Neural progenitor cell (in vitro differentiated cells): ENCODE data around the gene LCE2D. TPM values are rescaled to one million over a fixed set of nuclear protein-coding genes. Genes with fewer than 3 reads are reported as not detected.
"Not testable (repeated sequence)": the region's sequence is repeated elsewhere in the genome, so short reads cannot be mapped to it uniquely, and the experiment has no call there.

Experiments used
- DNase-seq: peaks from one replicate; pipeline ENCODE4 v3.0.0-alpha.2; 2016; ENCODE audit warnings: low spot score
- H2AFZ ChIP-seq: fragments of 200-600 bp; sonication (generic); replicated peaks from 2 replicates; pipeline ENCODE4 v1.6.1; 2016; ENCODE audit warnings: antibody characterized with exemption
- H3F3A ChIP-seq: fragments of 200-600 bp; sonication (generic); 2 replicates; pipeline ENCODE4 v1.6.1; 2016; ENCODE audit warnings: antibody characterized with exemption, low read depth
- H3K27ac ChIP-seq: fragments of 200-600 bp; sonication (generic); 2 replicates; pipeline ENCODE4 v1.5.1; 2016; ENCODE audit warnings: mild to moderate bottlenecking
- H3K27me3 ChIP-seq: fragments of 200-600 bp; sonication (generic); 2 replicates; pipeline ENCODE4 v1.6.1; 2016; ENCODE audit warnings: mild to moderate bottlenecking, moderate library complexity
- H3K36me3 ChIP-seq: fragments of 200-600 bp; sonication (generic); 2 replicates; pipeline ENCODE4 v1.5.1; 2016
- H3K4me1 ChIP-seq: fragments of 200-600 bp; sonication (generic); 2 replicates; pipeline ENCODE4 v1.6.1; 2016; ENCODE audit warnings: mixed run types
- H3K4me2 ChIP-seq: fragments of 200-600 bp; sonication (generic); 2 replicates; pipeline ENCODE4 v1.6.1; 2016
- H3K4me3 ChIP-seq: fragments of 200-600 bp; sonication (generic); 2 replicates; pipeline ENCODE4 v1.5.1; 2016
- H3K79me2 ChIP-seq: fragments of 200-600 bp; sonication (generic); 2 replicates; pipeline ENCODE4 v1.6.1; 2016; ENCODE audit warnings: low read depth
- H3K9ac ChIP-seq: fragments of 200-600 bp; sonication (generic); 2 replicates; pipeline ENCODE4 v1.6.1; 2016
- H3K9me3 ChIP-seq: fragments of 200-600 bp; sonication (generic); 2 replicates; pipeline ENCODE4 v1.5.1; 2016; ENCODE audit warnings: low read depth
- H4K20me1 ChIP-seq: fragments of 200-600 bp; sonication (generic); 2 replicates; pipeline ENCODE4 v1.6.1; 2016; ENCODE audit warnings: low read depth
- H3K27ac Mint-ChIP-seq: 3 replicates; pipeline ENCODE4 v1.8.0; 2021; ENCODE audit warnings: mixed read lengths
- H3K27me3 Mint-ChIP-seq: 2 replicates; pipeline ENCODE4 v1.8.0; 2022; ENCODE audit warnings: low read depth, mild to moderate bottlenecking, inconsistent platforms, moderate library complexity, mixed read lengths; ENCODE audit not compliant: insufficient read depth
- H3K36me3 Mint-ChIP-seq: 3 replicates; pipeline ENCODE4 v1.8.0; 2021; ENCODE audit warnings: mixed read lengths
- H3K4me1 Mint-ChIP-seq: 3 replicates; pipeline ENCODE4 v1.8.0; 2021; ENCODE audit warnings: mixed read lengths
- H3K4me3 Mint-ChIP-seq: 3 replicates; pipeline ENCODE4 v1.8.0; 2021; ENCODE audit warnings: mild to moderate bottlenecking, moderate library complexity, mixed read lengths
- H3K9me3 Mint-ChIP-seq: 3 replicates; pipeline ENCODE4 v1.8.0; 2020; ENCODE audit warnings: mixed read lengths
- EZH2 ChIP-seq: fragments of 200-600 bp; sonication (generic); IDR thresholded peaks from 2 replicates; pipeline ENCODE4 v1.6.1; 2017; ENCODE audit warnings: antibody characterized with exemption, mild to moderate bottlenecking, moderate library complexity
- EZH2phosphoT487 ChIP-seq: fragments of 200-600 bp; sonication (generic); IDR thresholded peaks from 2 replicates; pipeline ENCODE4 v1.6.1; 2017; ENCODE audit warnings: antibody characterized with exemption
- total RNA-seq: library from RNA; depleted of rRNA; stranded (reverse); fragments of >200 nt; gene quantifications from 2 replicates; pipeline ENCODE4 v1.2.3, GENCODE V29; 2015; ENCODE audit warnings: low replicate concordance
- TF ChIP-seq, protein P1 (sequence below): fragments of 200-600 bp; sonication (generic); IDR thresholded peaks from 2 replicates; pipeline ENCODE4 v1.5.1; 2017; ENCODE audit warnings: antibody characterized with exemption, mild to moderate bottlenecking

Gene LCE2D
- total RNA-seq, 1 donor from 2014 or later, result not detected

DNA sequence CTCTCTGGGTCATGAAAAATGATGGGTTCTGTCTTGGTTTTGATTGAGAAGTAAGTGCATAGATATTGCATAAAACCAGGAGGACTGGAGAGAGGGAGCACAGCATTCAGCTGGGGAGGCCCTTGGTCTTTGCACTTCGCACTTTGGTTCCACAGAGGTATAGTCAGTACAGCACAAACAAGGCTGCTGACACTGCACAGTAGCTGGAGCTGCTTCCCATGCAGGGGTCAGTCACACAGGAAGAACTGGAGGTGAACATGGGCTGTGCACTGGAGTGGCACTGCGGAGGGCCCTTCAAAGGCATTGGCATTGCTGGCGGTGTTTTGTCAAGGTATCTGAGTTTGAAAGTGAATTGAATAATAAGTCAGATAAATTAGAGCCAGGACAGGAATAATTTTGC lies 4.5 kb upstream of the LCE2D start:
- Mint-ChIP-seq H3K9me3 (peaks cover 15% of the 10 kb centered on the region), H3K4me1 (no peaks in the 10 kb centered on the region), H3K36me3 (no peaks in the 10 kb centered on the region), H3K27me3 (peaks cover 8% of the 10 kb centered on the region), H3K4me3 (no peak overlapping the region), H3K27ac (no peak overlapping the region)
- Histone ChIP-seq H3K79me2 (no peaks in the 10 kb centered on the region), H2AFZ (no peak overlapping the region), H3K4me2 (no peak overlapping the region), H3K27me3 (no peaks in the 10 kb centered on the region), H4K20me1 (no peaks in the 10 kb centered on the region), H3K9me3 (peaks cover 17% of the 10 kb centered on the region), H3F3A (no peaks in the 10 kb centered on the region), H3K4me1 (no peaks in the 10 kb centered on the region), H3K36me3 (no peaks in the 10 kb centered on the region), H3K4me3 (no peak overlapping the region), H3K9ac (no peak overlapping the region), H3K27ac (no peak overlapping the region)
- TF ChIP-seq EZH2, result no peak
- TF ChIP-seq, protein P1, sequence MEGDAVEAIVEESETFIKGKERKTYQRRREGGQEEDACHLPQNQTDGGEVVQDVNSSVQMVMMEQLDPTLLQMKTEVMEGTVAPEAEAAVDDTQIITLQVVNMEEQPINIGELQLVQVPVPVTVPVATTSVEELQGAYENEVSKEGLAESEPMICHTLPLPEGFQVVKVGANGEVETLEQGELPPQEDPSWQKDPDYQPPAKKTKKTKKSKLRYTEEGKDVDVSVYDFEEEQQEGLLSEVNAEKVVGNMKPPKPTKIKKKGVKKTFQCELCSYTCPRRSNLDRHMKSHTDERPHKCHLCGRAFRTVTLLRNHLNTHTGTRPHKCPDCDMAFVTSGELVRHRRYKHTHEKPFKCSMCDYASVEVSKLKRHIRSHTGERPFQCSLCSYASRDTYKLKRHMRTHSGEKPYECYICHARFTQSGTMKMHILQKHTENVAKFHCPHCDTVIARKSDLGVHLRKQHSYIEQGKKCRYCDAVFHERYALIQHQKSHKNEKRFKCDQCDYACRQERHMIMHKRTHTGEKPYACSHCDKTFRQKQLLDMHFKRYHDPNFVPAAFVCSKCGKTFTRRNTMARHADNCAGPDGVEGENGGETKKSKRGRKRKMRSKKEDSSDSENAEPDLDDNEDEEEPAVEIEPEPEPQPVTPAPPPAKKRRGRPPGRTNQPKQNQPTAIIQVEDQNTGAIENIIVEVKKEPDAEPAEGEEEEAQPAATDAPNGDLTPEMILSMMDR, result no peak
- no peak for TF ChIP-seq EZH2phosphoT487
- no peak for DNase-seq

DNA sequence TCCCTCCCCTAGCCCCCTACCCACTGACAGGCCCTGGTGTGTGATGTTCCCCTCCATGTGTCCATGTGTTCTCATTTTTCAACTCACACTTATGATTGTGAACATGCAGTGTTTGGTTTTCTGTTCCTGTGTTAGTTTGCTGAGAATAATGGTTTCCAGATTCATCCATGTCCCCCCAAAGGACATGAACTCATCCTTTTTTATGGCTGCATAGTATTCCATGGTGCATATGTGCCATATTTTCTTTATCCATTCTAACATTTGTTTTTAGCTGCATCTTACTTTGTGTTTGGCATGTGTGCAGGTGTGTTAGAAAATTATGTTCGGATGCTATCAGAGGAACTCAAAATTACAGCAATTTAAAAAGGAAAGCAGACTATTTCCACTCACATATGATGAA lies 3.0 kb downstream of the LCE2D start:
- H3K4me1 ChIP-seq, H3K79me2 ChIP-seq, H2AFZ ChIP-seq, DNase-seq, H3K4me1 Mint-ChIP-seq, H3K9ac ChIP-seq, H3K4me2 ChIP-seq, H4K20me1 ChIP-seq, H3K4me3 Mint-ChIP-seq, H3K4me3 ChIP-seq, H3K27me3 Mint-ChIP-seq, H3K36me3 ChIP-seq, H3K27ac Mint-ChIP-seq, H3K27ac ChIP-seq, H3K27me3 ChIP-seq, H3K36me3 Mint-ChIP-seq, H3F3A ChIP-seq: not testable (repeated sequence)
- peaks cover 24% of the 10 kb centered on the region for H3K9me3 ChIP-seq
- peaks cover 33% of the 10 kb centered on the region for H3K9me3 Mint-ChIP-seq

DNA sequence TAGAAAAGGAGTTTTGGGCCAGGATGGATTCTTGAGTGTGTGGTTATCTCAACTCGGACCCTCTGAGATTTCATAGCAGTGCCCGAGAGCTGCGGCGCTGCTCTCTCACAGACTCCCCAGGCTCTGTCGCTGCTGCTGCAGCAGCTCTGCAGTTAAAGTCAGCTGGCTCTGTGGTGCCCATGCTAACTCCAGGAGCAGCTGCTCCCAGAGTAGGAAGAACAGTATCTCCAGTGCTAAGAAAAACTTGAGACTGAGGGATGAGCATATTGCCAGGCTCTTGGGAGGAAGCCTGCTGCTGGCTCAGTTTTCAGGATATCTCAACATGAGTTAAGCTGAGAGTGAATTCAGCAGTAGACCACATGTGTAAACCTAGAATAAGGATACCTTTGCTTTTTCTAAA lies 4.5 kb downstream of the LCE2D start:
- no peaks in the 10 kb centered on the region for H3K36me3 Mint-ChIP-seq
- Histone ChIP-seq H3K27me3 (no peaks in the 10 kb centered on the region), H2AFZ (no peak overlapping the region), H3K9ac (no peak overlapping the region), H3K4me1 (no peaks in the 10 kb centered on the region), H3K4me3 (no peak overlapping the region), H3K79me2 (no peaks in the 10 kb centered on the region), H3K9me3 (peaks cover 24% of the 10 kb centered on the region), H3F3A (no peaks in the 10 kb centered on the region), H4K20me1 (no peaks in the 10 kb centered on the region), H3K36me3 (no peaks in the 10 kb centered on the region), H3K4me2 (no peak overlapping the region), H3K27ac (no peak overlapping the region)
- no peaks in the 10 kb centered on the region for H3K4me1 Mint-ChIP-seq
- DNase-seq, result no peak
- no peak overlapping the region for H3K4me3 Mint-ChIP-seq
- peaks cover 4% of the 10 kb centered on the region for H3K27me3 Mint-ChIP-seq
- H3K27ac Mint-ChIP-seq, result no peak overlapping the region
- TF ChIP-seq EZH2, result no peak
- TF ChIP-seq, protein P1, result no peak
- no peak for TF ChIP-seq EZH2phosphoT487
- peaks cover 31% of the 10 kb centered on the region for H3K9me3 Mint-ChIP-seq

DNA sequence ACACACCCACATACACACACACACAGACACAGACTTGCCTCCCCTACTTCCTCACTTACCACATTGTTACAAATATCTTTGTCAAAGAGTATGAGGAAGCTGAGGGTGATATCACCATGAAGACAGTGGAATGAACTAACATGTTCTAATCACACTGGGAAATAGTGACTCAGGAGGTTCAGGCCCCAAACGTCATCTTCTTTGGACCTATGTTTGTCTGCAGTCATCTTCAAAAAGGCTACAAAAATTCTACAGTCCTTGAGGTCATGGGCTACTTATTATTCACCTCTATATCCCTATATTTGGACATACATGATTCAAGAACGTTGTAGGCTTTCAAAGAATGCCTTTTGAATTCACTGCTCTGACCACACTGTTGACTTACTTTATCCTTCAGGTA lies 9.8 kb downstream of the LCE2D start:
- no peak overlapping the region for H2AFZ ChIP-seq
- no peak overlapping the region for H3K9ac ChIP-seq
- no peaks in the 10 kb centered on the region for H3K36me3 ChIP-seq
- no peaks in the 10 kb centered on the region for H3K4me1 ChIP-seq
- no peak overlapping the region for H3K4me2 ChIP-seq
- H3F3A ChIP-seq, result no peaks in the 10 kb centered on the region
- H3K27me3 ChIP-seq, result no peaks in the 10 kb centered on the region
- no peak for DNase-seq
- H4K20me1 ChIP-seq, result no peaks in the 10 kb centered on the region
- H3K27ac ChIP-seq, result no peak overlapping the region
- H3K4me3 Mint-ChIP-seq, result no peak overlapping the region
- H3K9me3 Mint-ChIP-seq, result peaks cover 24% of the 10 kb centered on the region
- no peak overlapping the region for H3K4me3 ChIP-seq
- H3K9me3 ChIP-seq, result peaks cover 35% of the 10 kb centered on the region
- no peak overlapping the region for H3K27ac Mint-ChIP-seq
- H3K4me1 Mint-ChIP-seq, result no peaks in the 10 kb centered on the region
- no peaks in the 10 kb centered on the region for H3K36me3 Mint-ChIP-seq
- H3K79me2 ChIP-seq, result no peaks in the 10 kb centered on the region
- TF ChIP-seq, protein P1, result no peak
- TF ChIP-seq EZH2 (no peak), EZH2phosphoT487 (no peak)
- H3K27me3 Mint-ChIP-seq, result peaks cover 8% of the 10 kb centered on the region

DNA sequence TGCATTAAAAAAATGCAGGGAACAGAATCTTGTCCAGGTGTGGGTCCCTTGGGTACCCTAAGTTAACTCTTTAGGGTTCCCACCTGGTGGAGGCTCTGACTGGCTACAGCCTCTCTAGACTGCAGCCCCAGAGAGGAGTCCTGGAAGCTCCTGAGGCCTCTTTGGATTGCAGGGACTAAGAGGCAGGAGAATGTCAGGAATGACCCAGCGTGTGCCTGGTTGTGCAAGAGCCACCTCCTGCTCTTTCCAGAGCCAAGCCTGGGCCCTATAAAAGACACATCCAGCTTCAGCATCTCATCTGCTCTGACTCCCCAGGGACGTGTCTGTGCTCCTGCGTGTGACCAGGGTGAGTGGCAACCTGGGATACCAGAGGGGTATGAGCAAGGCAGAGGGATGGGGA lies 11.8 kb downstream of the LCE2D start, which contains the start of gene LCE2C:
Gene LCE2C, plus strand, starts transcription at position 297 of the 400 bp plus-strand sequence. CDS start 737 bp downstream, outside the sequence.
- H3K9me3 Mint-ChIP-seq, result peaks cover 23% of the 10 kb centered on the region
- not testable (repeated sequence) for H3K36me3 Mint-ChIP-seq, H3K27ac Mint-ChIP-seq, H3F3A ChIP-seq, H3K79me2 ChIP-seq, H2AFZ ChIP-seq, H3K4me1 ChIP-seq, H3K27me3 ChIP-seq, H3K4me2 ChIP-seq, H3K27me3 Mint-ChIP-seq, H3K9ac ChIP-seq, H3K4me3 Mint-ChIP-seq, H3K27ac ChIP-seq, H4K20me1 ChIP-seq, H3K4me1 Mint-ChIP-seq, DNase-seq, H3K4me3 ChIP-seq, H3K36me3 ChIP-seq
- H3K9me3 ChIP-seq, result peaks cover 25% of the 10 kb centered on the region
